Measurements from ENCODE around the gene SHC3.

- no peak for TF ChIP-seq POLR2A (IDR thresholded peaks at IDR 0.05; ENCODE audit: low read length)
- no peak for TF ChIP-seq GATA1 (IDR thresholded peaks at IDR 0.05; ENCODE audit: low read depth, low read length)
Measured at GRCh38 chr9:89154218-89154617, 24.4 kb downstream of the SHC3 start.

Data from erythroblast (primary cell).